Measurements from ENCODE around the gene MRPL16. TPM values are rescaled to one million over a fixed set of nuclear protein-coding genes. Genes with fewer than 3 reads are reported as not detected.

MRPL16 gene
- polyA plus RNA-seq, 1 of the 3 experiments (the other 2 are of a cell fraction) = 77.6 TPM

- 58% methylated on average over 4 of the region's 4 CpGs for WGBS (ENCODE audit: low lambda C conversion rate)
- H3K4me3 ChIP-seq (ENCODE audit: low read depth in 2 of 2, low read length in 1 of 2) = peak overlapping the region; percentile 90 to 91; a peak in 3 of 4 replicates
- H3K9me2 ChIP-seq = no peaks in the 10 kb centered on the region
- no peak for TF ChIP-seq POLR2AphosphoS5 (IDR thresholded peaks at IDR 0.05; ENCODE audit: low read depth, low read length)
- TF ChIP-seq PBX3 (IDR thresholded peaks at IDR 0.05) = peak; percentile 36
- H3F3A ChIP-seq (replicated peaks; ENCODE audit: insufficient read depth) = peaks cover 13% of the 10 kb centered on the region
- peak overlapping the region; percentile 91 for H3K4me2 ChIP-seq
- H3K4me1 ChIP-seq (ENCODE audit: control insufficient read depth in 1 of 2, insufficient read depth in 2 of 2, low read depth in 1 of 2, low read length in 1 of 2) = peaks cover 0 to 18% of the 10 kb centered on the region in 2 experiments; a peak in 3 of 4 replicates
- peaks cover 48% of the 10 kb centered on the region for H4K20me1 ChIP-seq (ENCODE audit: insufficient read depth)
- no peaks in the 10 kb centered on the region for H3K9me3 ChIP-seq
- no peaks in the 10 kb centered on the region for H3K27me3 ChIP-seq (ENCODE audit: insufficient read depth)
- POLR2A ChIA-PET = no interaction called here
- CTCF ChIA-PET = interaction anchor here (1.5 to 3.9 kb wide), 2 partner anchors 13 to 31 kb away, joined by 4 to 19 read pairs; no protein-coding TSS in a partner anchor
- DNase-seq = no peak
- H2AFZ ChIP-seq (ENCODE audit: low read depth) = no peak overlapping the region
- H3K79me2 ChIP-seq (ENCODE audit: insufficient read depth) = peaks cover 62% of the 10 kb centered on the region
- peaks cover 5 to 12% of the 10 kb centered on the region in 2 experiments for H3K36me3 ChIP-seq (replicated peaks in 1 of 2; ENCODE audit: control insufficient read depth in 1 of 2, insufficient read depth in 2 of 2, low read length in 1 of 2)
- peak overlapping the region; percentile 92; the same call in 1 of the 2 replicates for H3K9ac ChIP-seq
- peak overlapping the region in 1 of 2 experiments; percentile 86; a peak in 3 of 4 replicates for H3K27ac ChIP-seq (ENCODE audit: low read depth in 2 of 2, low read length in 1 of 2)
Measured at GRCh38 chr11:59756845-59757244, 53.7 kb downstream of the MRPL16 start.

DNA sequence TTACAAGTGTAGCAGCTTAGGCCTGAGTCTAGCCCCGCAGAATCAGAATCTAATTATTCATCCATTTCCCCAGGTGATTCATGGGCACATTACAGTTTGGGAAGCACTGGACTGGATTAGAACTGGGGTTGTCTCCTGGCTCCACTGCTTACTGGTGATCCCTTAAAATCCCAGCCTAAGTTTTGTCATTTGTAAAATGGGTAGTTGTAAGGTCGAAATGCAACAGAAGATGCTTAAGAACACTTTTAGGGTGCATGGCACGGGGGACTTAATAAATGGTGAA is 54.1 kb downstream of the MRPL16 start:
- no peak for DNase-seq
- Histone ChIP-seq H3K4me2 (peak overlapping the region; percentile 91), H3K79me2 (ENCODE audit: insufficient read depth) (peaks cover 59% of the 10 kb centered on the region)

More for the DNA sequence above, 54.1 kb downstream of the MRPL16 start:
- Histone ChIP-seq H3K27ac (ENCODE audit: low read depth in 2 of 2, low read length in 1 of 2) (peak overlapping the region in 1 of 2 experiments; percentile 86; a peak in 3 of 4 replicates), H2AFZ (ENCODE audit: low read depth) (no peak overlapping the region), H3K4me3 (ENCODE audit: low read depth in 2 of 2, low read length in 1 of 2) (peak overlapping the region; percentile 90 to 91; a peak in 3 of 4 replicates), H4K20me1 (ENCODE audit: insufficient read depth) (peaks cover 47% of the 10 kb centered on the region), H3K9ac (peak overlapping the region; percentile 92; the same call in 1 of the 2 replicates), H3K4me1 (ENCODE audit: control insufficient read depth in 1 of 2, insufficient read depth in 2 of 2, low read depth in 1 of 2, low read length in 1 of 2) (peaks cover 0 to 17% of the 10 kb centered on the region in 2 experiments; a peak in 3 of 4 replicates), H3K9me2 (no peaks in the 10 kb centered on the region), H3K9me3 (no peaks in the 10 kb centered on the region), H3K27me3 (ENCODE audit: insufficient read depth) (no peaks in the 10 kb centered on the region), H3K36me3 (replicated peaks in 1 of 2; ENCODE audit: control insufficient read depth in 1 of 2, insufficient read depth in 2 of 2, low read length in 1 of 2) (peaks cover 5 to 11% of the 10 kb centered on the region in 2 experiments), H3F3A (replicated peaks; ENCODE audit: insufficient read depth) (peaks cover 13% of the 10 kb centered on the region)
- ChIA-PET POLR2A (interaction anchor here (0.7 kb wide), 1 partner anchor 219 kb away, joined by 3 read pairs; no protein-coding TSS in a partner anchor), CTCF (interaction anchor here (0.8 to 5.2 kb wide), 5 partner anchors 10 to 53 kb away, joined by 3 to 88 read pairs (median 19); partner anchors contain the start of gene MRPL16)
- 47% methylated on average over 3 of the region's 3 CpGs for WGBS (ENCODE audit: low lambda C conversion rate)
- TF ChIP-seq GABPA (IDR thresholded peaks at IDR 0.05; ENCODE audit: low read depth) = no peak
- no peak for TF ChIP-seq NRF1 (IDR thresholded peaks at IDR 0.05; ENCODE audit: low read depth, low read length)

Other genes starting within 250 kb of the MRPL16 start
- gene OSBP, start 195.0 kb downstream of the MRPL16 start, polyA plus RNA-seq (2012; rRNA removed) = 11.8 and 12.1 TPM in 2 replicates
- gene PATL1, start 141.7 kb downstream of the MRPL16 start, polyA plus RNA-seq (2012; rRNA removed) = 20.5 and 22.0 TPM in 2 replicates
- gene OR10V1, start 96.9 kb downstream of the MRPL16 start, polyA plus RNA-seq (2012; rRNA removed) = not detected in 2 replicates
- gene STX3, start 55.4 kb downstream of the MRPL16 start, polyA plus RNA-seq (2012; rRNA removed) = 21.4 and 26.6 TPM in 2 replicates
- gene CBLIF, start 34.7 kb upstream of the MRPL16 start, polyA plus RNA-seq (2012; rRNA removed) = not detected in 2 replicates
- 0.03 TPM in 1 of 2 replicates, not detected in the other for gene TCN1, start 55.7 kb upstream of the MRPL16 start, polyA plus RNA-seq (2012; rRNA removed)
- not detected in 2 replicates for gene OOSP3, start 68.0 kb upstream of the MRPL16 start, polyA plus RNA-seq (2012; rRNA removed)
- not detected in 2 replicates for gene OOSP1, start 127.7 kb upstream of the MRPL16 start, polyA plus RNA-seq (2012; rRNA removed)
- gene OOSP4A, start 153.3 kb upstream of the MRPL16 start, polyA plus RNA-seq (2012; rRNA removed) = not detected in 2 replicates
- gene OOSP4B, start 206.4 kb upstream of the MRPL16 start, polyA plus RNA-seq (2012; rRNA removed) = not detected in 2 replicates
- gene OOSP2, start 229.6 kb upstream of the MRPL16 start, polyA plus RNA-seq (2012; rRNA removed) = not detected in 2 replicates
- gene MS4A3, start 245.9 kb upstream of the MRPL16 start, polyA plus RNA-seq (2012; rRNA removed) = not detected in 2 replicates